Gastrocnemius medialis (tissue), 4 donors: ENCODE measurements around the gene BBS9. TPM values are rescaled to one million over a fixed set of nuclear protein-coding genes. Genes with fewer than 3 reads are reported as not detected.

Source experiments
- ATAC-seq, 2 donors: fragments of 150-250 bp; one replicate each; pipeline ENCODE4 v1.9.1; 2016
- DNase-seq, 2 donors: peaks; one replicate each; pipeline ENCODE4 v3.0.0-alpha.2; 2019
- H3K27ac ChIP-seq, 4 donors: fragments of 200-600 bp; sonication (generic); 1 replicate in 1 of 4; 2 replicates in 3 of 4; pipeline ENCODE4 v1.5.1; 2016 to 2018; ENCODE audit warnings: mild to moderate bottlenecking in 2 of 4, moderate library complexity in 1 of 4
- H3K27me3 ChIP-seq, 3 donors: fragments of 200-600 bp; sonication (generic) in 2 of 3; 1 replicate in 1 of 3; 2 replicates in 2 of 3; pipeline versions ENCODE4 v1.5.1 to v1.6.0; 2016 to 2019; ENCODE audit warnings: mild to moderate bottlenecking in 1 of 3, moderate library complexity in 1 of 3
- H3K36me3 ChIP-seq, 2 donors: fragments of 200-600 bp; sonication (generic) in 1 of 2; one replicate each; pipeline ENCODE4 v1.5.1; 2017 to 2018
- H3K4me1 ChIP-seq, 2 donors: fragments of 200-600 bp; sonication (generic) in 1 of 2; one replicate each; pipeline ENCODE4 v1.5.1; 2016 to 2017; ENCODE audit warnings: mild to moderate bottlenecking in 2 of 2
- H3K4me3 ChIP-seq, 4 donors: fragments of 200-600 bp; sonication (generic) in 3 of 4; 1 replicate in 1 of 4; 2 replicates in 3 of 4; pipeline ENCODE4 v1.5.1; 2016 to 2019; ENCODE audit warnings: mild to moderate bottlenecking in 2 of 4
- H3K9me3 ChIP-seq, 3 donors: fragments of 200-600 bp; sonication (generic) in 2 of 3; 1 replicate in 1 of 3; 2 replicates in 2 of 3; pipeline ENCODE4 v1.5.1; 2016 to 2019
- POLR2A ChIP-seq, 2 donors: fragments of 450-650 bp; IDR thresholded peaks; one replicate each; pipeline ENCODE4 v1.6.1; 2017; ENCODE audit warnings: antibody characterized with exemption in 2 of 2, mild to moderate bottlenecking in 2 of 2, moderate library complexity in 2 of 2
- in situ Hi-C, 4 donors: fragments of 200-750 bp; cut with MboI; loops; one replicate each; pipeline versions ENCODE4 v1.15.0 to v1.8.0; 2017; ENCODE audit warnings: low sequenced_read_pairs in 4 of 4
- intact Hi-C: fragments of 100-400 bp; cut with DNase I; formaldehyde crosslinking; loops from one replicate; pipeline ENCODE4 v1.15.1; 2023; ENCODE audit warnings: low total_unique reads
- total RNA-seq, 4 donors: library from RNA; depleted of rRNA; stranded (reverse); fragments of >200 nt; gene quantifications; one replicate each; pipeline versions ENCODE4 v1.1.0 to v1.2.3, GENCODE V29; 2016
- TF ChIP-seq, protein P1 (sequence below), 5 experiments: fragments of 450-650 bp in 3 of 5; fragments of 200-600 bp in 2 of 5; sonication (generic) in 2 of 5; IDR thresholded peaks in 4 of 5; conservative IDR thresholded peaks in 1 of 5; 1 replicate in 4 of 5; 2 replicates in 1 of 5; pipeline ENCODE4 v1.5.1; 2016 to 2019; ENCODE audit warnings: antibody characterized with exemption in 5 of 5, mild to moderate bottlenecking in 3 of 5, moderate library complexity in 3 of 5

The BBS9 gene
- total RNA-seq, 4 donors from 2014 or later: 3.5 to 6.5 (median 5.4) TPM

DNA sequence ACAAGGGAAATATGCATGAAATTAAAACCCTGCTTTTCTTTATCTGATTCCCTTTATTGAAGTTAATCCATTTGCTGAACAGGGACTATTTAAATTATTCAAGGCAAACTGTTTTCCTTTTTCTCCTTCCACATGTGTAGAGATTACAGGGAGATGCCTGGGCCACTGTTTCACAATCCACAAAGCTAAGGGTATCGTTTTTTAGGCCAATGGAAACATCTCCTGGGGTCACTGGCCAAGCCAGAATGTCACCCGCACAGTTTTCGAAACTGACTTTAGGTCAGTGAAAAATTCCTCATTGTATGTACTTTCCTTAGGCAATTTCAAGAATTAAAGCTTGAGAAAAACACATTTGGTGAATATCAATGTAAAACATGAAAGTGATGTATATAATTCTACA is 516.8 kb downstream of the BBS9 start:
- Histone ChIP-seq H3K27me3 (no peaks in the 10 kb centered on the region), H3K36me3 (no peaks in the 10 kb centered on the region), H3K4me1 (no peaks in the 10 kb centered on the region), H3K4me3 (no peak overlapping the region), H3K9me3 (no peaks in the 10 kb centered on the region), H3K27ac (no peak overlapping the region)
- no peak for ATAC-seq
- TF ChIP-seq POLR2A (IDR thresholded peaks at IDR 0.05): no peak
- TF ChIP-seq, protein P1, sequence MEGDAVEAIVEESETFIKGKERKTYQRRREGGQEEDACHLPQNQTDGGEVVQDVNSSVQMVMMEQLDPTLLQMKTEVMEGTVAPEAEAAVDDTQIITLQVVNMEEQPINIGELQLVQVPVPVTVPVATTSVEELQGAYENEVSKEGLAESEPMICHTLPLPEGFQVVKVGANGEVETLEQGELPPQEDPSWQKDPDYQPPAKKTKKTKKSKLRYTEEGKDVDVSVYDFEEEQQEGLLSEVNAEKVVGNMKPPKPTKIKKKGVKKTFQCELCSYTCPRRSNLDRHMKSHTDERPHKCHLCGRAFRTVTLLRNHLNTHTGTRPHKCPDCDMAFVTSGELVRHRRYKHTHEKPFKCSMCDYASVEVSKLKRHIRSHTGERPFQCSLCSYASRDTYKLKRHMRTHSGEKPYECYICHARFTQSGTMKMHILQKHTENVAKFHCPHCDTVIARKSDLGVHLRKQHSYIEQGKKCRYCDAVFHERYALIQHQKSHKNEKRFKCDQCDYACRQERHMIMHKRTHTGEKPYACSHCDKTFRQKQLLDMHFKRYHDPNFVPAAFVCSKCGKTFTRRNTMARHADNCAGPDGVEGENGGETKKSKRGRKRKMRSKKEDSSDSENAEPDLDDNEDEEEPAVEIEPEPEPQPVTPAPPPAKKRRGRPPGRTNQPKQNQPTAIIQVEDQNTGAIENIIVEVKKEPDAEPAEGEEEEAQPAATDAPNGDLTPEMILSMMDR (IDR thresholded peaks at IDR 0.05 in 4 of 5, conservative IDR thresholded peaks at IDR 0.05 in 1 of 5): no peak
- intact Hi-C loops: no loop called here
- no peak for DNase-seq
- in situ Hi-C loops: no loop called here

DNA sequence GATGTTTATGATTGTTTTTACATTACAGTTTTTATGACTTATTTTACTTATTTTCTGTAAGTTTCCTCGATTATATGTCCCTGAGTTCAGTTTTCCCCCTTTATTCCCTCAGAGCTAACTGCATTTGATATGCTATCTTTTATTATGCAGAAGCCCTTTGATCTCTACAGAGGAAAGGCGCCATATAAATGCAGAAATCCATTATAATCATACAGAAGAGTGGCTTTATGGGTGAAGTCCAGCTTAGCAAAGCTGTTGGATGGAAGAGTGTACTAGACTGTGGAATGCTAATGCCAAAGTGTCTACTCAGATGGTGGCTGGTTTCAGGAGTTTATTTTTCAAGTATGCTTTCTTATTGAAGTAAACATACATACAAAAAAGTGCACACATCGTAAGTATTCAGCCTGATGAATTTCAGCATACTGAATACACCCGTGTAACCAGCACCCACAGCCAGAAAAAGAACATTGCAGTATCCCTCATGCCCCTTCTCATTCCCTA is 517.6 kb downstream of the BBS9 start:
- H3K27me3 ChIP-seq: no peaks in the 10 kb centered on the region
- ATAC-seq (no peak), DNase-seq (no peak)
- H3K4me1 ChIP-seq: no peaks in the 10 kb centered on the region
- H3K36me3 ChIP-seq: no peaks in the 10 kb centered on the region
- no peak overlapping the region for H3K4me3 ChIP-seq
- no peak overlapping the region for H3K27ac ChIP-seq
- intact Hi-C loops (no loop called here), in situ Hi-C loops (no loop called here)
- H3K9me3 ChIP-seq: no peaks in the 10 kb centered on the region
- TF ChIP-seq, protein P1 (IDR thresholded peaks at IDR 0.05 in 4 of 5, conservative IDR thresholded peaks at IDR 0.05 in 1 of 5): no peak
- TF ChIP-seq POLR2A (IDR thresholded peaks at IDR 0.05): no peak

GRCh38 chr7:33649476-33650441 is 520.4 kb downstream of the BBS9 start:
- Histone ChIP-seq H3K9me3 (no peaks in the 10 kb centered on the region), H3K36me3 (no peaks in the 10 kb centered on the region), H3K4me1 (no peaks in the 10 kb centered on the region), H3K4me3 (no peak overlapping the region), H3K27me3 (no peaks in the 10 kb centered on the region), H3K27ac (no peak overlapping the region)
- TF ChIP-seq POLR2A (IDR thresholded peaks at IDR 0.05): no peak
- TF ChIP-seq, protein P1 (IDR thresholded peaks at IDR 0.05 in 4 of 5, conservative IDR thresholded peaks at IDR 0.05 in 1 of 5): no peak
- intact Hi-C loops: no loop called here
- DNase-seq (no peak), ATAC-seq (no peak)
- in situ Hi-C loops: no loop called here

DNA sequence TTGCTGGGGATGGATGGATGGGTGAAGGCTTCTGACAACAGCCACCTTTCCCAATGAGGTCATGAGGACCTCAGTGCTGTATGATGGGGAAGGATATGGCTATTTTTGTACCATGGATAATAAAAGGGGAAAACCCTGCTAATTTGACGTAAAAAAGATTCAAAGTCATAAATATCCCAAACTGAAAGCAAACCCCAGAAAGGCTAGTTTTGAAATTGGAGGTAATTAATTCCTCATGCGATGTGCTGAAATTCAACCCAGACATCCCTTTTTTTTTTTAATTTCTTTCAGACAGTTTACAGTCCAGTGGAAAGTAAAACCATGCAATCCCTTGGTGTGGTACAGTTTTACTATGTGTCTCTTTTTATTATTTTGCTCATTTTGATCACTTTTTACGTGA is 521.5 kb downstream of the BBS9 start:
- H3K27ac ChIP-seq: no peak overlapping the region
- in situ Hi-C loops (no loop called here), intact Hi-C loops (no loop called here)
- no peak for DNase-seq
- H3K4me1 ChIP-seq: no peaks in the 10 kb centered on the region
- no peaks in the 10 kb centered on the region for H3K9me3 ChIP-seq
- no peak overlapping the region for H3K4me3 ChIP-seq
- ATAC-seq: no peak
- no peak for TF ChIP-seq POLR2A (IDR thresholded peaks at IDR 0.05)
- TF ChIP-seq, protein P1 (IDR thresholded peaks at IDR 0.05 in 4 of 5, conservative IDR thresholded peaks at IDR 0.05 in 1 of 5): no peak
- H3K36me3 ChIP-seq: no peaks in the 10 kb centered on the region
- H3K27me3 ChIP-seq: no peaks in the 10 kb centered on the region
